Measurements from ENCODE around the gene NDUFC1. TPM values are rescaled to one million over a fixed set of nuclear protein-coding genes. Genes with fewer than 3 reads are reported as not detected.
A peak's percentile ranks its signal among the peaks of the same experiment; 100 is the strongest.

NDUFC1 gene
- total RNA-seq, 4 donors from 2014 or later = 30.5 to 102 (median 63.5) TPM

DNA sequence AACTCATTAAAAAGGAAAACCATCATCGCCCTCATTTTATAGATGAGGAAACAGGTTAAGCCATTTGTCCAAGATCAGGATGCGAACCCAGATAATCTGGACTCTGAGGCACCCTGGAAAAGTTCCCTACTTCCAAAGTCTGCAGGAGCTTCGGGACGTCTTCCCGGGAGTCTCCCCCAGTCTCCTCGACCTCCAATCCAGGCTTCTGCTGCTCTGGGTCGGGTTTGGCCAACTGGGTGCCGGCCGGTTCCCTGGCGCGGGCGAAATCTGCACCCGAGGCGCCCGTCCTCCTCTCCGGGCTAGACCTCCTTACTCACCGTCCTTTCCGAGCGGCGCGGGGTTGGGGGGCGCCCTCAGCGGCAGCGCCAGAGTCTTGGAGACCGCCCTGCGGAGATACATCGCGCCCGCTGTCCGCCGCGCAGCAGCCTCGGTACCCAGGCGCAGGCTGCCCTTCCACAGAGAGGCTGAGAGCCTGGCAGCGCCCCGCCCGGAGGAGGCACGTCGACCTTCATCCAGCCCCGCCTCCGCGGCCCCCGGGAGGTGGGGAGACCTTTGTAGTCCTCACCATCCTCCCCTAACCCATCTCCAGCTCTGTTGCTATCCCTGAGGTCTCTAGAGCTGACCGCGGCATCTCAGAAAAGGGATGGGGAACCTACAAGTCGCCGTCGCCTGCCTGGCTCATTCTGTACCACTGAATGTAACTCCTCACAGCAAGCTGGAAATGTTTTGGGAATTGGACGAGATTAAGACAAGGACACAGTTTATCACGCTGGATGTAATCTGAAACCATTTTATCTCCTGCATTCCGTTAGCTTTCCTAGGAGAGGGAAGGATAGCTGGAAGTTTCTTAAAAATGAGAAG, 22.3 kb downstream of the NDUFC1 start, which contains the start of gene MGARP:
TSS of gene MGARP (minus strand) at position 466 of the 861 bp plus-strand sequence. CDS start at position 399, 67 bp downstream.
- Histone ChIP-seq H3K27ac (no peak within 1 kb of the TSS), H3K36me3 (no peaks in the 10 kb centered on the region), H3K4me1 (no peaks in the 10 kb centered on the region), H3K27me3 (peaks cover 9 to 15% (median 13%) of the 10 kb centered on the region in 3 donors), H3K4me3 (peak within 1 kb of the TSS; percentile 27 to 60 (median 39)), H3K9me3 (no peaks in the 10 kb centered on the region)
- intact Hi-C loops (cut with DNase I; ENCODE audit: low total_unique reads) = no loop called here
- DNase-seq = no peak
- TF ChIP-seq, protein P1, sequence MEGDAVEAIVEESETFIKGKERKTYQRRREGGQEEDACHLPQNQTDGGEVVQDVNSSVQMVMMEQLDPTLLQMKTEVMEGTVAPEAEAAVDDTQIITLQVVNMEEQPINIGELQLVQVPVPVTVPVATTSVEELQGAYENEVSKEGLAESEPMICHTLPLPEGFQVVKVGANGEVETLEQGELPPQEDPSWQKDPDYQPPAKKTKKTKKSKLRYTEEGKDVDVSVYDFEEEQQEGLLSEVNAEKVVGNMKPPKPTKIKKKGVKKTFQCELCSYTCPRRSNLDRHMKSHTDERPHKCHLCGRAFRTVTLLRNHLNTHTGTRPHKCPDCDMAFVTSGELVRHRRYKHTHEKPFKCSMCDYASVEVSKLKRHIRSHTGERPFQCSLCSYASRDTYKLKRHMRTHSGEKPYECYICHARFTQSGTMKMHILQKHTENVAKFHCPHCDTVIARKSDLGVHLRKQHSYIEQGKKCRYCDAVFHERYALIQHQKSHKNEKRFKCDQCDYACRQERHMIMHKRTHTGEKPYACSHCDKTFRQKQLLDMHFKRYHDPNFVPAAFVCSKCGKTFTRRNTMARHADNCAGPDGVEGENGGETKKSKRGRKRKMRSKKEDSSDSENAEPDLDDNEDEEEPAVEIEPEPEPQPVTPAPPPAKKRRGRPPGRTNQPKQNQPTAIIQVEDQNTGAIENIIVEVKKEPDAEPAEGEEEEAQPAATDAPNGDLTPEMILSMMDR (IDR thresholded peaks at IDR 0.05 in 4 of 5, conservative IDR thresholded peaks at IDR 0.05 in 1 of 5) = no peak
- no peak for ATAC-seq
- in situ Hi-C loops (cut with MboI; ENCODE audit: low sequenced_read_pairs in 4 of 4) = no loop called here

DNA sequence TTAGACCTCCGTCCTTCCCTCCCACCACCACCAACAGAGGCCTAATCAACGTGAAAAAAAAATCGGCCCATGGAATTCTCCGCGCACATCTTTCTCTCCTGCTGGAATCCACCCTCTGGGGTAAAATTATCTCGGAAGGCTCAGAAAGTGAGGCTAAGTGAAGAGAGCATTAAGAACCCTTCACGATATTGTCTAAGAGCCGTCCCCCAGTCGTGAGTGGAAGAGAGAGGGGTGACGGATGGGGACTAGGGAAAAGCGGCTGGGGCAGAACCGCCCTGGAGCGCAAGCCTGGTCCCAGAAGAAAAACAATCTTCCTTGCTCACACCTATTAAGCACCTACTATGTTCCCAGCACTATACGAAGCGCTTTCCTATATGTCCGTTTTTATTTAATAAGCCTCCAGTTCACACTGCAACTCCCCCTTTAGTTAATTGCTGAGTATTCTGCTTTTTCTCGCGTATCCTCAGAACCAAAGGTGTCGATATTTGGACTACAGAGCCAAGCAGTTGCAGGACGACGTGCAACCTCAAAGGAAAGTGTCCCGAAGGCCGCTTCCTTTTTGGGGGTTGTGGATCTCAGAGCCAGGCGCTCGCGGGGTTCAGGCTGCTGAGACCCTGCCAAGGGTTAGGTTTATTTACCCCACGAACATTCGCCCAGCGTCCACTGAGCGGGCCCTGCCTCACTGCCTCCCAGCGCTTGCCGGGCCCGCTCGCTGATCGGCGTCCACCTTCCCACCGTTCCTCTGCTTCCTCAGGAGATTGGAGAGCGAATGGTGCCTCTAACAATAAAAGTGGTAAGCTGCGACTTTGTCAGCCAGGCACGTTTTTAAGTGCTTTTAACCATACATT, 23.1 kb downstream of the NDUFC1 start:
- H3K36me3 ChIP-seq = no peaks in the 10 kb centered on the region
- DNase-seq = no peak
- intact Hi-C loops (cut with DNase I; ENCODE audit: low total_unique reads) (no loop called here), in situ Hi-C loops (cut with MboI; ENCODE audit: low sequenced_read_pairs in 4 of 4) (no loop called here)
- no peak for TF ChIP-seq POLR2A (IDR thresholded peaks at IDR 0.05)
- TF ChIP-seq, protein P1 (IDR thresholded peaks at IDR 0.05 in 4 of 5, conservative IDR thresholded peaks at IDR 0.05 in 1 of 5) = no peak
- no peaks in the 10 kb centered on the region for H3K4me1 ChIP-seq
- no peak for ATAC-seq
- H3K4me3 ChIP-seq = peak overlapping the region in 3 of 4 donors; percentile 27 to 60 (median 46)
- no peak overlapping the region for H3K27ac ChIP-seq
- no peaks in the 10 kb centered on the region for H3K9me3 ChIP-seq
- peaks cover 9 to 15% (median 13%) of the 10 kb centered on the region in 3 donors for H3K27me3 ChIP-seq

DNA sequence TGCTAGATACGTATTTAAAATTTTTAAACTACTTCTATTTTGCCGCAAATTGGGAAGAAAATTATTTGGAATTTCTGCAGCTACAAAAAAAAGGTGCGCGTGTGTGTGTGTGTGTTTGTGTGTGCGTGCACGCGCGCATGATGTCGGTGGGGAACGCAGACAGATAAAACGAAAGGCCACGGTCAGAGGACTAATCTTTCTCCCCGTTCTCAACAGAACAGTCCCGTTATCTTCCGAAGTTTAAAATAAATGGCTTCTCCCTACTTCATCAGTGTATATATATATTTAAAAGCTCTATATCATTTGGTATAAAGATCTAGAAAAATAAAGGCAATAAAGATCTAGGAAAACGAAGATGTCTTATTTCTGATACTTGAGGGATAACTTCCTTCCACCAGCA, 23.8 kb downstream of the NDUFC1 start:
- Histone ChIP-seq H3K36me3 (no peaks in the 10 kb centered on the region), H3K9me3 (no peaks in the 10 kb centered on the region), H3K27me3 (peaks cover 9 to 15% (median 13%) of the 10 kb centered on the region in 3 donors), H3K4me3 (no peak overlapping the region), H3K4me1 (no peaks in the 10 kb centered on the region), H3K27ac (no peak overlapping the region)
- no peak for TF ChIP-seq POLR2A (IDR thresholded peaks at IDR 0.05)
- TF ChIP-seq, protein P1 (IDR thresholded peaks at IDR 0.05 in 4 of 5, conservative IDR thresholded peaks at IDR 0.05 in 1 of 5) = no peak
- in situ Hi-C loops (cut with MboI; ENCODE audit: low sequenced_read_pairs in 4 of 4) = no loop called here
- intact Hi-C loops (cut with DNase I; ENCODE audit: low total_unique reads) = no loop called here
- DNase-seq = no peak
- ATAC-seq = no peak

DNA sequence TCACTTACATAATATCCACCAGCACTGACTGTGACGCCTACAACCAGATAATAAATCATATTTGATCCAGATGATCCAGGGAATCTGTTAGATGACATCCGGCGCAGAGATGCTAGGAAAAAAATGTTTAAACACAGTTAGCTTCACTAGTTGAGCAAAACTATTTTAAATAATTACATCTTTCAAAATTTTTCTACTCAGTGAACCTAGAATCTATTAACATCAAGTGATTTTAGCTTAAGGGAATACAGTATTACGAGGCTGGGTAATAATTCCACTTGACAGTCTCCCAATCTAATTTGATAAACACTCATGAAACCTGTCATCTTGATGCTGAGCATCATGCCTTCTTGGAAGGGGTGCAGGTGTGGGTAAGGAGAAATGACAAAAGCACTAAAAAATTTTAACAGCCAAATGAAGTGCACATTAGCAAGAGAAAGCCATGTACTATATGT, 27.0 kb downstream of the NDUFC1 start:
- Histone ChIP-seq H3K4me1 (no peaks in the 10 kb centered on the region), H3K4me3 (no peak overlapping the region), H3K36me3 (no peaks in the 10 kb centered on the region), H3K9me3 (no peaks in the 10 kb centered on the region), H3K27ac (no peak overlapping the region), H3K27me3 (peaks cover 9 to 15% (median 13%) of the 10 kb centered on the region in 3 donors)
- no peak for DNase-seq
- in situ Hi-C loops (cut with MboI; ENCODE audit: low sequenced_read_pairs in 4 of 4) = no loop called here
- intact Hi-C loops (cut with DNase I; ENCODE audit: low total_unique reads) = no loop called here
- TF ChIP-seq, protein P1 (IDR thresholded peaks at IDR 0.05 in 4 of 5, conservative IDR thresholded peaks at IDR 0.05 in 1 of 5) = no peak
- no peak for TF ChIP-seq POLR2A (IDR thresholded peaks at IDR 0.05)
- no peak for ATAC-seq
